HepG2 (cell line): ENCODE results near the gene LRRC8E. TPM values are rescaled to one million over a fixed set of nuclear protein-coding genes. Genes with fewer than 3 reads are reported as not detected.

Source experiments
- ATAC-seq: fragments of 200-7000 bp; cut with Tn5 transposase; 3 replicates; pipeline ENCODE4 v1.9.1; 2020; ENCODE audit warnings: mild to moderate bottlenecking, moderate library complexity
- BruUV-seq: library from RNA; stranded (reverse); fragments of 400-500 nt; replicated peaks from 2 replicates; lab custom pipeline; 2021; lab: Mats Ljungman, UMichigan
- CTCF ChIA-PET: fragments of 300-600 bp; formaldehyde crosslinking; extraction: SDS; loops from one replicate; lab custom pipeline; 2021; ENCODE audit warnings: low total read pairs, inconsistent platforms, low intra/inter-chr PET ratio; lab: Yijun Ruan, JAX
- POLR2A ChIA-PET: fragments of 350-600 bp; sonication (Branson Sonifier 250); formaldehyde crosslinking; loops from one replicate; lab custom pipeline; 2020; ENCODE audit warnings: antibody characterized with exemption, inconsistent platforms; lab: Yijun Ruan, JAX
- DNase-seq: peaks from one replicate; pipeline ENCODE4 v3.0.0-alpha.2; 2015; ENCODE audit warnings: low spot score
- FAIRE-seq: peaks from 3 replicates; lab custom pipeline; 2011; peaks lifted over from hg19 to GRCh38; lab: Jason Lieb, UNC
- H2AFZ ChIP-seq: one replicate; pipeline ENCODE4 v1.6.1; 2011; ENCODE audit warnings: low read length, inconsistent platforms
- H3K27ac ChIP-seq: fragments of 300-600 bp; 3 replicates; pipeline ENCODE4 v1.8.0; 2011; ENCODE audit warnings: mixed run types, mild to moderate bottlenecking, mixed read lengths, low read length, inconsistent platforms; ENCODE audit not compliant: insufficient read depth; ENCODE audit errors: extremely low read length
- H3K27me3 ChIP-seq, 2 experiments: fragments of 200-600 bp in 1 of 2; 2 replicates in 1 of 2; 3 replicates in 1 of 2; pipeline versions ENCODE4 v1.6.0 to v1.8.0; 2011; ENCODE audit warnings: low read length in 2 of 2, mild to moderate bottlenecking in 2 of 2, moderate library complexity in 2 of 2, inconsistent platforms in 1 of 2; ENCODE audit not compliant: insufficient read depth in 2 of 2, control insufficient read depth in 1 of 2
- H3K36me3 ChIP-seq, 2 experiments: fragments of 200-600 bp in 1 of 2; replicated peaks in 1 of 2; 2 replicates in 1 of 2; 3 replicates in 1 of 2; pipeline versions ENCODE4 v1.5.1 to v1.8.0; 2011; ENCODE audit warnings: low read length in 2 of 2, inconsistent platforms in 1 of 2; ENCODE audit not compliant: insufficient read depth in 2 of 2, control insufficient read depth in 1 of 2
- H3K4me1 ChIP-seq: 2 replicates; pipeline ENCODE4 v1.5.1; 2012; ENCODE audit warnings: low read length, inconsistent platforms; ENCODE audit not compliant: insufficient read depth
- H3K4me2 ChIP-seq: 2 replicates; pipeline ENCODE4 v1.6.0; 2011; ENCODE audit warnings: low read depth, low read length, inconsistent platforms
- H3K4me3 ChIP-seq, 3 experiments: fragments of 200-600 bp in 1 of 3; sonication (generic), shearing (Covaris generic) in 1 of 3; replicated peaks in 1 of 3; 2 replicates each; pipeline ENCODE4 v1.5.1; 2011 to 2016; ENCODE audit warnings: low read length in 3 of 3, inconsistent platforms in 2 of 3, low read depth in 2 of 3, mild to moderate bottlenecking in 2 of 3, control low read depth in 1 of 3, mixed read lengths in 1 of 3; ENCODE audit not compliant: insufficient read depth in 1 of 3
- H3K79me2 ChIP-seq: one replicate; pipeline ENCODE4 v1.6.1; 2011; ENCODE audit warnings: low read length, inconsistent platforms; ENCODE audit not compliant: insufficient read depth
- H3K9ac ChIP-seq: 2 replicates; pipeline ENCODE4 v1.6.0; 2011; ENCODE audit warnings: mild to moderate bottlenecking, low read depth, low read length, inconsistent platforms; ENCODE audit not compliant: insufficient read depth
- H3K9me3 ChIP-seq: 2 replicates; pipeline ENCODE4 v1.5.1; 2012; ENCODE audit warnings: mild to moderate bottlenecking, low read length
- H4K20me1 ChIP-seq: 2 replicates; pipeline ENCODE4 v1.6.0; 2011; ENCODE audit warnings: inconsistent platforms, mild to moderate bottlenecking, low read length, moderate library complexity; ENCODE audit not compliant: insufficient read depth
- GTF3A ChIP-seq: sonication (generic); formaldehyde crosslinking; conservative IDR thresholded peaks from 2 replicates; pipeline ENCODE4 v1.4.0; 2020; ENCODE audit warnings: mild to moderate bottlenecking, missing genetic modification reagents
- KIAA2018 ChIP-seq: sonication (generic); formaldehyde crosslinking; IDR thresholded peaks from 2 replicates; pipeline ENCODE4 v1.5.0; 2020; ENCODE audit warnings: mild to moderate bottlenecking, missing genetic modification reagents, borderline replicate concordance
- MYPOP ChIP-seq: sonication (generic); formaldehyde crosslinking; IDR thresholded peaks from 2 replicates; pipeline ENCODE4 v1.8.1; 2023; ENCODE audit warnings: mild to moderate bottlenecking, moderate library complexity, missing genetic modification reagents
- NCOA2 ChIP-seq: sonication (generic); formaldehyde crosslinking; IDR thresholded peaks from 2 replicates; pipeline ENCODE4 v1.8.0; 2022; ENCODE audit warnings: inconsistent platforms
- NFKBIZ ChIP-seq: IDR thresholded peaks from 2 replicates; pipeline ENCODE4 v1.6.1; 2018; ENCODE audit warnings: missing genetic modification reagents, missing compliant biosample characterization
- PAWR ChIP-seq: sonication (generic); formaldehyde crosslinking; IDR thresholded peaks from 2 replicates; pipeline ENCODE4 v1.4.0; 2020; ENCODE audit warnings: missing genetic modification reagents, mild to moderate bottlenecking, borderline replicate concordance
- REL ChIP-seq: sonication (generic); formaldehyde crosslinking; conservative IDR thresholded peaks from 2 replicates; pipeline ENCODE4 v1.8.0; 2022; ENCODE audit warnings: mild to moderate bottlenecking, missing genetic modification reagents, moderate library complexity
- SP1 ChIP-seq, 2 experiments: fragments of 450-650 bp in 1 of 2; sonication (generic) in 1 of 2; formaldehyde crosslinking in 1 of 2; IDR thresholded peaks; 2 replicates each; pipeline versions ENCODE4 v1.4.0 to v1.6.1; 2016 to 2020; ENCODE audit warnings: missing genetic modification reagents in 1 of 2
- WIZ ChIP-seq: sonication (generic); formaldehyde crosslinking; IDR thresholded peaks from 2 replicates; pipeline ENCODE4 v1.5.1; 2020; ENCODE audit warnings: mild to moderate bottlenecking, missing genetic modification reagents
- ZMAT3 ChIP-seq: sonication (generic); formaldehyde crosslinking; conservative IDR thresholded peaks from 2 replicates; pipeline ENCODE4 v1.7.0; 2021; ENCODE audit warnings: missing genetic modification reagents
- ZNF761 ChIP-seq: sonication (generic); formaldehyde crosslinking; conservative IDR thresholded peaks from 2 replicates; pipeline ENCODE4 v1.4.0; 2020; ENCODE audit warnings: mild to moderate bottlenecking, missing genetic modification reagents
- WGBS: methylation state at CpG from one replicate; pipeline ENCODE4 v1.1.6; 2017; ENCODE audit warnings: low lambda C conversion rate; 5-methylcytosine and 5-hydroxymethylcytosine counted together
- in situ Hi-C: cut with HindIII; loops from 2 replicates; pipeline ENCODE4 v1.10.0; 2017; ENCODE audit warnings: low pct_unique_long_range_greater_than_20kb; ENCODE audit not compliant: extremely low pct_ligation_motif_present
- intact Hi-C: fragments of 100-400 bp; cut with micrococcal nuclease; formaldehyde crosslinking; loops from one replicate; pipeline ENCODE4 v1.10.0; 2022; ENCODE audit not compliant: unreplicated experiment
- polyA plus RNA-seq, 8 experiments: library from polyadenylated mRNA; depleted of rRNA in 3 of 8; stranded (reverse) in 7 of 8; unstranded in 1 of 8; fragments of >200 nt; fragmentation: Illumina TruSeq in 4 of 8; extraction: Trizol in 4 of 8; gene quantifications; 2 replicates each; pipeline versions ENCODE4 v1.2.1 to v1.2.3, GENCODE V29; 2011 to 2016; ENCODE audit warnings: low read depth in 4 of 8, missing spikeins in 1 of 8, mixed read lengths in 1 of 8; ENCODE audit not compliant: insufficient read depth in 1 of 8
- total RNA-seq, 5 experiments: library from RNA; depleted of rRNA; stranded (reverse); fragments of >200 nt; fragmentation: Illumina TruSeq; extraction: Trizol; gene quantifications; 2 replicates each; pipeline ENCODE4 v1.2.3, GENCODE V29; 2016; ENCODE audit warnings: low read depth in 1 of 5

The LRRC8E gene
- total and polyA plus RNA-seq, 2 of the 13 experiments (the other 11 are each of a cell fraction or from before 2014, with no cell fraction given): 8.0 to 10.3 TPM

GRCh38 chr19:7852851-7853769 lies 35.2 kb upstream of the LRRC8E start:
- ATAC-seq (peak; percentile 93), DNase-seq (peak; percentile 90), FAIRE-seq (peak; percentile 84)
- no peaks in the 10 kb centered on the region for H3K36me3 ChIP-seq
- CTCF ChIA-PET: interaction anchor here (1.2 to 2.3 kb wide), 5 partner anchors 16 to 72 kb away, joined by 4 to 28 read pairs (median 5); partner anchors contain the start of genes CTXN1, MAP2K7 and SNAPC2
- peaks cover 0 to 5% of the 10 kb centered on the region in 2 experiments; a peak in 2 of 5 replicates for H3K27me3 ChIP-seq
- H3K27ac ChIP-seq: peak overlapping the region; percentile 58
- H3K4me2 ChIP-seq: peak overlapping the region; percentile 65
- H3K79me2 ChIP-seq: no peaks in the 10 kb centered on the region
- peak overlapping the region in 1 of 3 experiments; percentile 60; a peak in 3 of 6 replicates for H3K4me3 ChIP-seq
- H3K4me1 ChIP-seq: peaks cover 24% of the 10 kb centered on the region
- no TSS peak for BruUV-seq
- intact Hi-C loops: loop anchor here (2.0 kb wide), 2 partner anchors 50 to 72 kb away; partner anchors contain the start of gene MAP2K7
- POLR2A ChIA-PET: interaction anchor here (0.5 to 2.8 kb wide), 8 partner anchors 10 to 91 kb away, joined by 3 to 21 read pairs (median 6); partner anchors contain the start of genes LRRC8E, MAP2K7, SNAPC2 and TIMM44
- in situ Hi-C loops: loop anchor here (5.0 kb wide), 1 partner anchor 69 kb away; the partner anchor contains the start of gene SNAPC2
- WGBS: 2% methylated on average over 20 of the region's 45 CpGs
- H2AFZ ChIP-seq: no peak overlapping the region
- H4K20me1 ChIP-seq: no peaks in the 10 kb centered on the region
- H3K9me3 ChIP-seq: no peaks in the 10 kb centered on the region
- H3K9ac ChIP-seq: no peak overlapping the region
- TF ChIP-seq KIAA2018 (CRISPR knock-in tag) (no peak), ZMAT3 (peak; percentile 63), NCOA2 (CRISPR knock-in tag) (peak; percentile 80), SP1 (IDR thresholded peaks at IDR 0.05) (no peak), SP1 (CRISPR knock-in tag; IDR thresholded peaks at IDR 0.05) (peak; percentile 80), NFKBIZ (CRISPR knock-in tag) (0 out of 2 replicates have a peak, but pooled peaks have one; percentile 46), REL (CRISPR knock-in tag) (no peak; the same call in 1 of the 2 replicates), GTF3A (CRISPR knock-in tag) (0 out of 2 replicates have a peak, but pooled peaks have one; percentile 55), MYPOP (CRISPR knock-in tag) (peak; percentile 89), ZNF761 (CRISPR knock-in tag) (peak; percentile 83; the same call in 1 of the 2 replicates), PAWR (CRISPR knock-in tag) (no peak), WIZ (CRISPR knock-in tag) (peak; percentile 91)
